HepG2 (cell line): ENCODE measurements around the gene AMPH. TPM values are rescaled to one million over a fixed set of nuclear protein-coding genes. Genes with fewer than 3 reads are reported as not detected.

Source experiments
- ATAC-seq: fragments of 200-7000 bp; cut with Tn5 transposase; 3 replicates; pipeline ENCODE4 v1.9.1; 2020; ENCODE audit warnings: mild to moderate bottlenecking, moderate library complexity
- BruUV-seq: library from RNA; stranded (reverse); fragments of 400-500 nt; replicated peaks from 2 replicates; lab custom pipeline; 2021; lab: Mats Ljungman, UMichigan
- CTCF ChIA-PET: fragments of 300-600 bp; formaldehyde crosslinking; extraction: SDS; loops from one replicate; lab custom pipeline; 2021; ENCODE audit warnings: low total read pairs, inconsistent platforms, low intra/inter-chr PET ratio; lab: Yijun Ruan, JAX
- POLR2A ChIA-PET: fragments of 350-600 bp; sonication (Branson Sonifier 250); formaldehyde crosslinking; loops from one replicate; lab custom pipeline; 2020; ENCODE audit warnings: antibody characterized with exemption, inconsistent platforms; lab: Yijun Ruan, JAX
- DNase-seq: peaks from one replicate; pipeline ENCODE4 v3.0.0-alpha.2; 2015; ENCODE audit warnings: low spot score
- FAIRE-seq: peaks from 3 replicates; lab custom pipeline; 2011; peaks lifted over from hg19 to GRCh38; lab: Jason Lieb, UNC
- H2AFZ ChIP-seq: one replicate; pipeline ENCODE4 v1.6.1; 2011; ENCODE audit warnings: low read length, inconsistent platforms
- H3K27ac ChIP-seq: fragments of 300-600 bp; 3 replicates; pipeline ENCODE4 v1.8.0; 2011; ENCODE audit warnings: mixed run types, mild to moderate bottlenecking, mixed read lengths, low read length, inconsistent platforms; ENCODE audit not compliant: insufficient read depth; ENCODE audit errors: extremely low read length
- H3K27me3 ChIP-seq, 2 experiments: fragments of 200-600 bp in 1 of 2; 2 replicates in 1 of 2; 3 replicates in 1 of 2; pipeline versions ENCODE4 v1.6.0 to v1.8.0; 2011; ENCODE audit warnings: low read length in 2 of 2, mild to moderate bottlenecking in 2 of 2, moderate library complexity in 2 of 2, inconsistent platforms in 1 of 2; ENCODE audit not compliant: insufficient read depth in 2 of 2, control insufficient read depth in 1 of 2
- H3K36me3 ChIP-seq, 2 experiments: fragments of 200-600 bp in 1 of 2; replicated peaks in 1 of 2; 2 replicates in 1 of 2; 3 replicates in 1 of 2; pipeline versions ENCODE4 v1.5.1 to v1.8.0; 2011; ENCODE audit warnings: low read length in 2 of 2, inconsistent platforms in 1 of 2; ENCODE audit not compliant: insufficient read depth in 2 of 2, control insufficient read depth in 1 of 2
- H3K4me1 ChIP-seq: 2 replicates; pipeline ENCODE4 v1.5.1; 2012; ENCODE audit warnings: low read length, inconsistent platforms; ENCODE audit not compliant: insufficient read depth
- H3K4me2 ChIP-seq: 2 replicates; pipeline ENCODE4 v1.6.0; 2011; ENCODE audit warnings: low read depth, low read length, inconsistent platforms
- H3K4me3 ChIP-seq, 3 experiments: fragments of 200-600 bp in 1 of 3; sonication (generic), shearing (Covaris generic) in 1 of 3; replicated peaks in 1 of 3; 2 replicates each; pipeline ENCODE4 v1.5.1; 2011 to 2016; ENCODE audit warnings: low read length in 3 of 3, inconsistent platforms in 2 of 3, low read depth in 2 of 3, mild to moderate bottlenecking in 2 of 3, control low read depth in 1 of 3, mixed read lengths in 1 of 3; ENCODE audit not compliant: insufficient read depth in 1 of 3
- H3K79me2 ChIP-seq: one replicate; pipeline ENCODE4 v1.6.1; 2011; ENCODE audit warnings: low read length, inconsistent platforms; ENCODE audit not compliant: insufficient read depth
- H3K9ac ChIP-seq: 2 replicates; pipeline ENCODE4 v1.6.0; 2011; ENCODE audit warnings: mild to moderate bottlenecking, low read depth, low read length, inconsistent platforms; ENCODE audit not compliant: insufficient read depth
- H3K9me3 ChIP-seq: 2 replicates; pipeline ENCODE4 v1.5.1; 2012; ENCODE audit warnings: mild to moderate bottlenecking, low read length
- H4K20me1 ChIP-seq: 2 replicates; pipeline ENCODE4 v1.6.0; 2011; ENCODE audit warnings: inconsistent platforms, mild to moderate bottlenecking, low read length, moderate library complexity; ENCODE audit not compliant: insufficient read depth
- BORCS8-MEF2B ChIP-seq: sonication (generic); formaldehyde crosslinking; IDR thresholded peaks from 2 replicates; pipeline ENCODE4 v1.8.0; 2022; ENCODE audit warnings: mild to moderate bottlenecking, missing genetic modification reagents
- HHEX ChIP-seq: IDR thresholded peaks from 2 replicates; pipeline ENCODE4 v1.6.1; 2016; ENCODE audit warnings: control low read depth
- KDM2A ChIP-seq: sonication (generic); formaldehyde crosslinking; IDR thresholded peaks from 2 replicates; pipeline ENCODE4 v1.4.0; 2020; ENCODE audit warnings: low read depth, missing genetic modification reagents, borderline replicate concordance
- MAFK ChIP-seq, 2 experiments: IDR thresholded peaks in 1 of 2; conservative IDR thresholded peaks in 1 of 2; 2 replicates each; pipeline ENCODE4 v1.6.1; 2011; ENCODE audit warnings: improper control_type of control experiment in 2 of 2, low read length in 2 of 2
- MAZ ChIP-seq, 2 experiments: sonication (generic) in 1 of 2; formaldehyde crosslinking in 1 of 2; IDR thresholded peaks; 2 replicates each; pipeline versions ENCODE4 v1.5.0 to v1.6.1; 2012 to 2020; ENCODE audit warnings: low read depth in 2 of 2, mild to moderate bottlenecking in 2 of 2, borderline replicate concordance in 1 of 2, improper control_type of control experiment in 1 of 2, low read length in 1 of 2, missing genetic modification reagents in 1 of 2, moderate library complexity in 1 of 2
- NFE2 ChIP-seq: sonication (generic); formaldehyde crosslinking; IDR thresholded peaks from 2 replicates; pipeline ENCODE4 v1.4.0; 2020; ENCODE audit warnings: missing genetic modification reagents
- RXRB ChIP-seq: IDR thresholded peaks from 2 replicates; pipeline ENCODE4 v1.6.1; 2016; ENCODE audit warnings: borderline replicate concordance, missing genetic modification reagents, missing compliant biosample characterization
- SMC3 ChIP-seq: IDR thresholded peaks from 2 replicates; pipeline ENCODE4 v1.6.1; 2011; ENCODE audit warnings: low read length, improper control_type of control experiment
- SOX13 ChIP-seq, 3 experiments: fragments of 450-650 bp in 1 of 3; sonication (generic) in 1 of 3; formaldehyde crosslinking in 1 of 3; IDR thresholded peaks in 2 of 3; conservative IDR thresholded peaks in 1 of 3; 2 replicates each; pipeline versions ENCODE4 v1.5.0 to v1.6.1; 2016 to 2020; ENCODE audit warnings: antibody characterized with exemption in 1 of 3, mild to moderate bottlenecking in 1 of 3, missing compliant biosample characterization in 1 of 3, missing genetic modification reagents in 1 of 3, moderate library complexity in 1 of 3
- STAG1 ChIP-seq: sonication (generic); formaldehyde crosslinking; IDR thresholded peaks from 2 replicates; pipeline ENCODE4 v1.4.0; 2020; ENCODE audit warnings: missing genetic modification reagents
- TARDBP ChIP-seq: sonication (generic); formaldehyde crosslinking; IDR thresholded peaks from 2 replicates; pipeline ENCODE4 v1.8.0; 2022; ENCODE audit warnings: mild to moderate bottlenecking, missing genetic modification reagents
- XRCC5 ChIP-seq: fragments of 200-400 bp; formaldehyde crosslinking; optimal IDR thresholded peaks from 2 replicates; pipeline ENCODE3; 2017; ENCODE audit warnings: mild to moderate bottlenecking, low read length
- YY1 ChIP-seq: IDR thresholded peaks from 2 replicates; pipeline ENCODE4 v1.6.1; 2011; ENCODE audit warnings: low read length, low read depth, moderate library complexity, mild to moderate bottlenecking; ENCODE audit not compliant: insufficient read depth, insufficient replicate concordance
- ZFX ChIP-seq: sonication (generic); formaldehyde crosslinking; IDR thresholded peaks from 2 replicates; pipeline ENCODE4 v1.4.0; 2020; ENCODE audit warnings: mild to moderate bottlenecking, low read depth, missing genetic modification reagents, moderate library complexity
- ZMYM4 ChIP-seq: sonication (generic); formaldehyde crosslinking; IDR thresholded peaks from 2 replicates; pipeline ENCODE4 v1.8.1; 2023; ENCODE audit warnings: mild to moderate bottlenecking, missing genetic modification reagents
- WGBS: methylation state at CpG from one replicate; pipeline ENCODE4 v1.1.6; 2017; ENCODE audit warnings: low lambda C conversion rate; 5-methylcytosine and 5-hydroxymethylcytosine counted together
- in situ Hi-C: cut with HindIII; loops from 2 replicates; pipeline ENCODE4 v1.10.0; 2017; ENCODE audit warnings: low pct_unique_long_range_greater_than_20kb; ENCODE audit not compliant: extremely low pct_ligation_motif_present
- intact Hi-C: fragments of 100-400 bp; cut with micrococcal nuclease; formaldehyde crosslinking; loops from one replicate; pipeline ENCODE4 v1.10.0; 2022; ENCODE audit not compliant: unreplicated experiment
- polyA plus RNA-seq, 8 experiments: library from polyadenylated mRNA; depleted of rRNA in 3 of 8; stranded (reverse) in 7 of 8; unstranded in 1 of 8; fragments of >200 nt; fragmentation: Illumina TruSeq in 4 of 8; extraction: Trizol in 4 of 8; gene quantifications; 2 replicates each; pipeline versions ENCODE4 v1.2.1 to v1.2.3, GENCODE V29; 2011 to 2016; ENCODE audit warnings: low read depth in 4 of 8, missing spikeins in 1 of 8, mixed read lengths in 1 of 8; ENCODE audit not compliant: insufficient read depth in 1 of 8
- total RNA-seq, 5 experiments: library from RNA; depleted of rRNA; stranded (reverse); fragments of >200 nt; fragmentation: Illumina TruSeq; extraction: Trizol; gene quantifications; 2 replicates each; pipeline ENCODE4 v1.2.3, GENCODE V29; 2016; ENCODE audit warnings: low read depth in 1 of 5
- TF ChIP-seq, protein P1 (sequence below): sonication (generic); formaldehyde crosslinking; IDR thresholded peaks from 2 replicates; pipeline ENCODE4 v1.5.0; 2020; ENCODE audit warnings: missing genetic modification reagents, mild to moderate bottlenecking, borderline replicate concordance
- TF ChIP-seq, protein P2 (sequence below): sonication (generic); formaldehyde crosslinking; IDR thresholded peaks from 2 replicates; pipeline ENCODE4 v1.5.0; 2020; ENCODE audit warnings: mild to moderate bottlenecking, missing genetic modification reagents

Gene AMPH
- total and polyA plus RNA-seq, 2 of the 13 experiments (the other 11 are each of a cell fraction or from before 2014, with no cell fraction given): not detected

DNA sequence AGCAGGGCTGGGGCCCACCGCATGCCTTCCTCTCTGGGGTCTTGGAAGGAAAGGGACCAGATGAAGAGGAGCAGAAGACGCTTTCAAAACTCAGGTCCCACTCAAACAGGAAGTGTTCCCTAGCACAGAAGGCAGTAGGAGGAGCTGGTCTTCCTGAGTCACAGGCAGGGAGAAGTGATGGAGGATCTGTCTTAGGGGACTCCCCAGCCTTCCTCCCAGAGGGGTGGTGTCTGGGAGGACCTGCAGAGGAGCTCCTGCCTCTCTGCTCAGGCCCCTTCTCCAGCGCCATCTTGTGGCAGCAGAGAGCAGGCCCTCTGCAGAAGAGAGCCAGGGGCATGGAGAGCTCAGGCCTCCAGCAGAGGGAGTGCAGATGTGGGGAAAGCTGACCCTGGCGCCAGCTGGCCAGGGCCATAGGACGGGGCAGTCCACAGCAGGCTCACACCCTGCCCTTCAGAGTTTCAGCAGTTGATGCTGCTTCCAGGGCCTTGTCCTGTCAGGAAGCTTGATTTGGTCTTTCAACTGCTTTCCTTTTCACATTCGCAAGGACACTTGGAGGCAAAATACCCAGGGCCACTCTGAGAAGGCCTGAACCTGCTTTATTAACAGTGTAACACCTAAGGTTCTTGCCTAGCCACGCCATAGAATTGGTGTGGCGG lies 295.6 kb downstream of the AMPH start:
- Histone ChIP-seq H3K9ac (no peak overlapping the region), H3K27me3 (no peaks in the 10 kb centered on the region), H2AFZ (no peak overlapping the region), H3K4me1 (no peaks in the 10 kb centered on the region), H3K27ac (no peak overlapping the region), H3K4me2 (no peak overlapping the region), H4K20me1 (no peaks in the 10 kb centered on the region), H3K9me3 (no peaks in the 10 kb centered on the region), H3K36me3 (no peaks in the 10 kb centered on the region), H3K4me3 (no peak overlapping the region), H3K79me2 (no peaks in the 10 kb centered on the region)
- in situ Hi-C loops: loop anchor here (25.0 kb wide), 1 partner anchor 423 kb away; the partner anchor contains the start of genes EPDR1 and SFRP4
- DNase-seq (peak; percentile 77), ATAC-seq (peak; percentile 100), FAIRE-seq (peak; percentile 21)
- BruUV-seq: no TSS peak
- WGBS: 80% methylated on average over 5 of the region's 8 CpGs
- intact Hi-C loops: loop anchor here (5.0 kb wide), 1 partner anchor 433 kb away; no protein-coding TSS in a partner anchor
- CTCF ChIA-PET: interaction anchor here (1.1 to 1.4 kb wide), 2 partner anchors 228 to 434 kb away, joined by 5 to 7 read pairs; no protein-coding TSS in a partner anchor
- POLR2A ChIA-PET: no interaction called here
- TF ChIP-seq HHEX (CRISPR knock-in tag) (no peak), BORCS8-MEF2B (CRISPR knock-in tag) (0 out of 2 replicates have a peak, but pooled peaks have one; percentile 54), NFE2 (CRISPR knock-in tag) (no peak), SOX13 (IDR thresholded peaks at IDR 0.05) (no peak), SOX13 (CRISPR knock-in tag; conservative IDR thresholded peaks at IDR 0.05 in 1 of 2, IDR thresholded peaks at IDR 0.05 in 1 of 2) (0 out of 4 replicates have a peak, but pooled peaks of 1 of the 2 experiments have one; percentile 28), STAG1 (peak; percentile 57), SMC3 (peak; percentile 40; the same call in 1 of the 2 replicates), RXRB (CRISPR knock-in tag) (peak; percentile 21; the same call in 1 of the 2 replicates), XRCC5 (peak; percentile 96), MAZ (IDR thresholded peaks at IDR 0.05; ENCODE audit: borderline replicate concordance, low read depth, low read length) (no peak), MAZ (CRISPR knock-in tag; IDR thresholded peaks at IDR 0.05; ENCODE audit: low read depth) (0 out of 2 replicates have a peak, but pooled peaks have one; percentile 49), KDM2A (CRISPR knock-in tag) (peak; percentile 71; the same call in 1 of the 2 replicates), YY1 (peak; percentile 29), TARDBP (CRISPR knock-in tag) (0 out of 2 replicates have a peak, but pooled peaks have one; percentile 27), MAFK (conservative IDR thresholded peaks at IDR 0.05 in 1 of 2, IDR thresholded peaks at IDR 0.05 in 1 of 2; ENCODE audit: low read length in 2 of 2) (no peak), ZMYM4 (CRISPR knock-in tag) (0 out of 2 replicates have a peak, but pooled peaks have one; percentile 30), ZFX (CRISPR knock-in tag) (peak; percentile 58; the same call in 1 of the 2 replicates)
- TF ChIP-seq, protein P1, sequence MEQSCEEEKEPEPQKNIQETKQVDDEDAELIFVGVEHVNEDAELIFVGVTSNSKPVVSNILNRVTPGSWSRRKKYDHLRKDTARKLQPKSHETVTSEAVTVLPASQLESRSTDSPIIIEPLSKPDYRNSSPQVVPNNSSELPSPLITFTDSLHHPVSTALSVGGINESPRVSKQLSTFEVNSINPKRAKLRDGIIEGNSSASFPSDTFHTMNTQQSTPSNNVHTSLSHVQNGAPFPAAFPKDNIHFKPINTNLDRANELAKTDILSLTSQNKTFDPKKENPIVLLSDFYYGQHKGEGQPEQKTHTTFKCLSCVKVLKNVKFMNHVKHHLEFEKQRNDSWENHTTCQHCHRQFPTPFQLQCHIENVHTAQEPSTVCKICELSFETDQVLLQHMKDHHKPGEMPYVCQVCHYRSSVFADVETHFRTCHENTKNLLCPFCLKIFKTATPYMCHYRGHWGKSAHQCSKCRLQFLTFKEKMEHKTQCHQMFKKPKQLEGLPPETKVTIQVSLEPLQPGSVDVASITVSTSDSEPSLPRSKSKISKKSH (CRISPR knock-in tag): peak; percentile 59; the same call in 1 of the 2 replicates
- TF ChIP-seq, protein P2, sequence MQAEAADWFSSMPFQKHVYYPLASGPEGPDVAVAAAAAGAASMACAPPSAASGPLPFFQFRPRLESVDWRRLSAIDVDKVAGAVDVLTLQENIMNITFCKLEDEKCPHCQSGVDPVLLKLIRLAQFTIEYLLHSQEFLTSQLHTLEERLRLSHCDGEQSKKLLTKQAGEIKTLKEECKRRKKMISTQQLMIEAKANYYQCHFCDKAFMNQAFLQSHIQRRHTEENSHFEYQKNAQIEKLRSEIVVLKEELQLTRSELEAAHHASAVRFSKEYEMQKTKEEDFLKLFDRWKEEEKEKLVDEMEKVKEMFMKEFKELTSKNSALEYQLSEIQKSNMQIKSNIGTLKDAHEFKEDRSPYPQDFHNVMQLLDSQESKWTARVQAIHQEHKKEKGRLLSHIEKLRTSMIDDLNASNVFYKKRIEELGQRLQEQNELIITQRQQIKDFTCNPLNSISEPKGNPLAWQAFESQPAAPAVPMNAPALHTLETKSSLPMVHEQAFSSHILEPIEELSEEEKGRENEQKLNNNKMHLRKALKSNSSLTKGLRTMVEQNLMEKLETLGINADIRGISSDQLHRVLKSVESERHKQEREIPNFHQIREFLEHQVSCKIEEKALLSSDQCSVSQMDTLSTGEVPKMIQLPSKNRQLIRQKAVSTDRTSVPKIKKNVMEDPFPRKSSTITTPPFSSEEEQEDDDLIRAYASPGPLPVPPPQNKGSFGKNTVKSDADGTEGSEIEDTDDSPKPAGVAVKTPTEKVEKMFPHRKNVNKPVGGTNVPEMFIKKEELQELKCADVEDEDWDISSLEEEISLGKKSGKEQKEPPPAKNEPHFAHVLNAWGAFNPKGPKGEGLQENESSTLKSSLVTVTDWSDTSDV (CRISPR knock-in tag): 0 out of 2 replicates have a peak, but pooled peaks have one; percentile 38
